ENCODE results near the gene TFPI. TPM values are rescaled to one million over a fixed set of nuclear protein-coding genes. Genes with fewer than 3 reads are reported as not detected.

Gene TFPI
- total RNA-seq, 1 experiment from 2014 or later: 65.7 TPM

DNA sequence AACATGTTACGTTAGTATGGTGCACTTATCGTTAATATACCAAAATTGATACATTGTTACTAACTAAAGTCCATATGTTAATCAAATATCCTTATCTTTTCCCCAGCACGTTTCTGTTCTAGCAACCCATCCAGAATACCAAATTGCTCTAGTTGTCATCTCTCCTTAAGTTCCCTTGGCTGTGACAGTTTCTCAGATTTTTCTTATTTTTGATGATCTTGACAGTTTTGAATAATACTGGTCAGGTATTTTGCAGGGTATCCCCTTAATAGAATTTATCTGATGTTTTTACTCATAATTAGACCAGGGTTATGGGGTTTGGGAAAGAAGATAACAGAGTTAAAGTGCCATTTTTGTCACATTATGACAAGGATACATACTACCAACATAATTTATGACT is 47.8 kb downstream of the TFPI start:
- no TSS peak for BruUV-seq (replicated peaks)
- Histone ChIP-seq H3K4me2 (no peak overlapping the region), H3K27me3 (ENCODE audit: insufficient read depth, low read depth) (no peaks in the 10 kb centered on the region), H3K79me2 (ENCODE audit: low read depth) (no peaks in the 10 kb centered on the region), H3K9me3 (ENCODE audit: insufficient read depth, low read depth) (no peaks in the 10 kb centered on the region), H3K4me1 (replicated peaks; ENCODE audit: insufficient read depth) (no peaks in the 10 kb centered on the region), H3K36me3 (ENCODE audit: low read depth) (no peaks in the 10 kb centered on the region), H3K4me3 (no peak overlapping the region), H2AFZ (no peak overlapping the region), H3F3A (ENCODE audit: insufficient read depth, low read depth) (no peaks in the 10 kb centered on the region), H4K20me1 (ENCODE audit: insufficient read depth) (no peaks in the 10 kb centered on the region), H3K27ac (no peak overlapping the region), H3K9me2 (ENCODE audit: insufficient read depth) (no peaks in the 10 kb centered on the region)
- POLR2A ChIA-PET (ENCODE audit: unreplicated experiment): no interaction called here
- TF ChIP-seq EZH2 (IDR thresholded peaks at IDR 0.05; ENCODE audit: low read depth): no peak
- TF ChIP-seq, protein P1, sequence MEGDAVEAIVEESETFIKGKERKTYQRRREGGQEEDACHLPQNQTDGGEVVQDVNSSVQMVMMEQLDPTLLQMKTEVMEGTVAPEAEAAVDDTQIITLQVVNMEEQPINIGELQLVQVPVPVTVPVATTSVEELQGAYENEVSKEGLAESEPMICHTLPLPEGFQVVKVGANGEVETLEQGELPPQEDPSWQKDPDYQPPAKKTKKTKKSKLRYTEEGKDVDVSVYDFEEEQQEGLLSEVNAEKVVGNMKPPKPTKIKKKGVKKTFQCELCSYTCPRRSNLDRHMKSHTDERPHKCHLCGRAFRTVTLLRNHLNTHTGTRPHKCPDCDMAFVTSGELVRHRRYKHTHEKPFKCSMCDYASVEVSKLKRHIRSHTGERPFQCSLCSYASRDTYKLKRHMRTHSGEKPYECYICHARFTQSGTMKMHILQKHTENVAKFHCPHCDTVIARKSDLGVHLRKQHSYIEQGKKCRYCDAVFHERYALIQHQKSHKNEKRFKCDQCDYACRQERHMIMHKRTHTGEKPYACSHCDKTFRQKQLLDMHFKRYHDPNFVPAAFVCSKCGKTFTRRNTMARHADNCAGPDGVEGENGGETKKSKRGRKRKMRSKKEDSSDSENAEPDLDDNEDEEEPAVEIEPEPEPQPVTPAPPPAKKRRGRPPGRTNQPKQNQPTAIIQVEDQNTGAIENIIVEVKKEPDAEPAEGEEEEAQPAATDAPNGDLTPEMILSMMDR (conservative IDR thresholded peaks at IDR 0.05): no peak
- intact Hi-C loops (cut with micrococcal nuclease; ENCODE audit: unreplicated experiment): loop anchor here (10.0 kb wide), 1 partner anchor 788 kb away; the partner anchor contains the start of gene GULP1
- CTCF ChIA-PET: no interaction called here
- no peak for DNase-seq

DNA sequence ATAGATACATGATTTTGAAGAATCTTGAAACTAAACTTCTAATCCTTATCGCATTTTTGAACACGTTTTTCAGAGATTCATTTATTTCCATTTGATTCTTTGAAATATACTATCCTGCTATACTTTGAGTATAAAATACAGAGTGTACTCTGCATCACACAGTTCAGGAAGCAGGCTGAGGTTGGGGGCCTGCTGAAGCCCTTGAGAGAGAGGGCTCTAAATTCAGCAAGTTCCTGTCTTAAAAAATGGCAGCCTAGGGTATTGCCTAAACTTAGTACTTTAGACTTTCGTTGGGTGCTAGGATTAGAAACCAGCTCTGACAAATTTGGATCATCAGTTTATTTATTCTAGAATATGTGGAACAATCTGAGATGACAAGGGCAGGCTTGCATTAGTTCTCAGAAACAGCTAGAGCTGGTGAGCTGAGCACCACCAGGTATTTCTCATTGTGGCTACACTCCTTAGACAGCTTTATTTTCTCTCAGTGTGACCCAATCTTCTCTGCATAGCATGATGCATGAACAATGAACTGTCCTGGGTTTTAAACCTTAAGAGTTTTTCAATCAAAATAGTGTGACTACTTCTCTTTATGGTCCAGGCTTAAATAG is 49.1 kb downstream of the TFPI start:
- no peak overlapping the region for H2AFZ ChIP-seq
- no TSS peak for BruUV-seq (replicated peaks)
- no peaks in the 10 kb centered on the region for H3K9me2 ChIP-seq (ENCODE audit: insufficient read depth)
- H4K20me1 ChIP-seq (ENCODE audit: insufficient read depth): no peaks in the 10 kb centered on the region
- H3K79me2 ChIP-seq (ENCODE audit: low read depth): no peaks in the 10 kb centered on the region
- no peaks in the 10 kb centered on the region for H3K27me3 ChIP-seq (ENCODE audit: insufficient read depth, low read depth)
- H3K4me1 ChIP-seq (replicated peaks; ENCODE audit: insufficient read depth): no peaks in the 10 kb centered on the region
- no peaks in the 10 kb centered on the region for H3F3A ChIP-seq (ENCODE audit: insufficient read depth, low read depth)
- H3K9me3 ChIP-seq (ENCODE audit: insufficient read depth, low read depth): no peaks in the 10 kb centered on the region
- no peak overlapping the region for H3K4me3 ChIP-seq
- H3K27ac ChIP-seq: no peak overlapping the region
- H3K36me3 ChIP-seq (ENCODE audit: low read depth): no peaks in the 10 kb centered on the region
- no peak for DNase-seq
- intact Hi-C loops (cut with micrococcal nuclease; ENCODE audit: unreplicated experiment): loop anchor here (10.0 kb wide), 1 partner anchor 790 kb away; the partner anchor contains the start of gene GULP1
- no peak overlapping the region for H3K4me2 ChIP-seq
- ChIA-PET CTCF (no interaction called here), POLR2A (ENCODE audit: unreplicated experiment) (no interaction called here)
- TF ChIP-seq, protein P1 (conservative IDR thresholded peaks at IDR 0.05): no peak
- no peak for TF ChIP-seq EZH2 (IDR thresholded peaks at IDR 0.05; ENCODE audit: low read depth)

DNA sequence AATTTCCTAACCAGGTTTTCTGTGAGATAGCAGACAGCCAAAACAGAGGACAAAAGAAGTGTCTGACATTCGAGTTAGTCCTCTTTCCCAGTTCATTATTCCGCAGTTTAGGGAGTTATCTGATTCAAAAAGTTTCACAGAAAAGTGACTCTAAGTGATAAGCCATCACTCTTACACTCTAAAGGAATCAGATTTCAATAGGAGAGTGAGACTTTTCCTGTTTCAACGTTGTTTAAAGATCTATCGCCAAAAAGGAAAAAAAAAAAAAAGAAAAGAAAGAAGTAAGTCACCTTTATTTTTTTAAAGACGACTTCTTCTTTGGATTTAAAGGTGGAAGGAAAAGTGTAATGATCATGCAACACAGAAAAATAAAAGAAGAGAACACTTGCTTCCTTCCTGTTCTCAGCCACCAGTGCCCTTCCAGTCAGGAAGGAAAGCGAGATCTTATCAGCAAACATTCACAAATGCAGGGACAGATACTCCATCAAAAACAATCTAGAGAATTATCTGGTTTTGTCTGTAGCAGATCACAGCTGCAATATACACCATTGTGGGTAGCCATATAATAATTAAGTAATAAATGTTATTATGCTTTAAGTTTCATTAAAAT is 49.8 kb downstream of the TFPI start:
- no peaks in the 10 kb centered on the region for H3K9me2 ChIP-seq (ENCODE audit: insufficient read depth)
- no peaks in the 10 kb centered on the region for H3K27me3 ChIP-seq (ENCODE audit: insufficient read depth, low read depth)
- no peak overlapping the region for H2AFZ ChIP-seq
- no peaks in the 10 kb centered on the region for H3K36me3 ChIP-seq (ENCODE audit: low read depth)
- H3K4me2 ChIP-seq: no peak overlapping the region
- H3K27ac ChIP-seq: no peak overlapping the region
- H3K9me3 ChIP-seq (ENCODE audit: insufficient read depth, low read depth): no peaks in the 10 kb centered on the region
- H3K4me1 ChIP-seq (replicated peaks; ENCODE audit: insufficient read depth): no peaks in the 10 kb centered on the region
- CTCF ChIA-PET: no interaction called here
- intact Hi-C loops (cut with micrococcal nuclease; ENCODE audit: unreplicated experiment): loop anchor here (10.0 kb wide), 1 partner anchor 790 kb away; the partner anchor contains the start of gene GULP1
- no peak for DNase-seq
- POLR2A ChIA-PET (ENCODE audit: unreplicated experiment): no interaction called here
- TF ChIP-seq, protein P1 (conservative IDR thresholded peaks at IDR 0.05): no peak
- no peak for TF ChIP-seq EZH2 (IDR thresholded peaks at IDR 0.05; ENCODE audit: low read depth)
- H3K79me2 ChIP-seq (ENCODE audit: low read depth): no peaks in the 10 kb centered on the region
- H3F3A ChIP-seq (ENCODE audit: insufficient read depth, low read depth): no peaks in the 10 kb centered on the region
- H3K4me3 ChIP-seq: no peak overlapping the region
- no TSS peak for BruUV-seq (replicated peaks)
- H4K20me1 ChIP-seq (ENCODE audit: insufficient read depth): no peaks in the 10 kb centered on the region

All from PC-9 (cell line).